Measurements from ENCODE around the gene ARHGEF12.
"Not testable (repeated sequence)": the region's sequence is repeated elsewhere in the genome, so short reads cannot be mapped to it uniquely, and the experiment has no call there.

Gene ARHGEF12

DNA sequence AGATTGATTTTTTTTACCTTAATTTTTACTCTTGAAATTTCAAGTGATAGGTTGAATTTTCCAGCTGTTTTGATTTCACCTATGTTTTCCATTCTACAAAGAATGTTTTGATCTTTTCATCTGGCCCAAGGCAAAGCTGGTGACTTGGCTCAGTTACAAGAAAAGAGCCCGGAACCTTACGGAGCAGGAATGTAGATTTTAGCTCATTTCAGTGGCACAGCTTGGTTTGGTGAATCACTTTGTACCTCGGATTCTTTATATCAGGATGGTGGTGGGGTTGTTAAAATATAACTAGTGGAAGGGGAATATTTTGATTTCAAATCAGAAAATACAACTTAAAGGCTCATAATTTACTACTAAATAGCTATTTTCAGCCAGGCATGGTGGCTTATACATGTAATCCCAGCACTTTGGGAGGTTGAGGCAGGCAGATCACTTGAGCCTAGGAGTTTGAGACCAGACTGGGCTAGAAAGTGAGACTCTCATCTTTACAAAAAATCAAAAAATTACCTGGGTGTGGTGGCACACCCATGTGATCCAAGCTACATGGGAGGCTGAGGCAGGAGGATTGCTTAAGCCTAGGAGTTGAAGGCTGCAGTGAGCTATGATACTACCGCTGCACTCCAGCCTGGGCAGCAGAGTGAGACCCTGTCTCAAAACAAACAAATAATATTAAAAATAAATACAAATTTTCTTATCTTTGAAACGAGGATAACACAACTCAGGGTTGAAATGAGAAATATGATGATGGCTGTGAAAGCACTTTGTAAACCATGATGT, 166.0 kb downstream of the ARHGEF12 start:
- DNase-seq: no peak

DNA sequence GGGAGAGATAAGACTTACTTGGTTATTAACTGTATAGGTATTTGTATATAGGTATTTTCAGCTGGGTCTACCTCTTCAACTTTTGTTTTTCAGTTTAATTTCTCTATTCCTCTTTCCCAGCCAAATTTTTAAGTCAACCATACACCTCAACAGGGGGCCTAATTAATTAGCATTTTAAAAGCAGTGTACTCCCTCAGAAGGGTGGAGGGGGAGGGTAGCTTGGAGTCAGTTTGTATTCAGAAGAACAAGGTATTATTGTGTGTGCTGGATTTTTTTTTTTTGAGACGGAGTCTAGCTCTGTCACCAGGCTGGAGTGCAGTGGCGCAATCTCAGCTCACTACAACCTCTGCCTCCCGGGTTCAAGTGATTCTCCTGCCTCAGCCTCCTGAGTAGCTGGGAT, 167.3 kb downstream of the ARHGEF12 start:
- not testable (repeated sequence) for DNase-seq

DNA sequence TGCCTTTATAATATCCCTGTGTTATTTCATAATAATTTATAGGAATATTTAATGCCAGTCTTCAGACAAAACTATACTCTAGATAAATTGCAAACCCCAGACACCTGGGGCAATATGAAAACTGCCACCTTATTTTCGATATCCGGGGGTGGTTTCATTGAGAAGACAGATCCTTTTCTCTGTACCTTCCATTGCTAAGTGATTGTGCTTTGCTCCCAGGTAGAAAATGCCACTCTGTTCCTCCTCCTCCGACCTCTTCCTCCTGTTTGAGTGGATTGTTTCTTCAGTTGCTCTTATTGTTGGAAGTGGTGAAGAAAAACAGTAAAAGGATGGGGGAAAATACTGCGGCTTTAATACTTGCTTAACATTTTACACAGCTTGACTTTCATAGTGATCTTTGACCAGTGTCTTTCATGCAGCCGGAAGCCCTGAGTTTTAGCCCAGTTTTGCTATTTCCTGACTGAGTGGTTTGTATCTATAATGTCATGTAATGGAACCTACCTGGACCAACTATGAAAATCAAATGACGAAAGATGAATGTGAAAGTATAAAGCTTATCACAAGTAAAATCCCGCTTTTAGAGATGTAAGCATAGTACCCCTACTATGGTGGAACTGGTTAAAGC, 169.7 kb downstream of the ARHGEF12 start:
- no peak for DNase-seq

DNA sequence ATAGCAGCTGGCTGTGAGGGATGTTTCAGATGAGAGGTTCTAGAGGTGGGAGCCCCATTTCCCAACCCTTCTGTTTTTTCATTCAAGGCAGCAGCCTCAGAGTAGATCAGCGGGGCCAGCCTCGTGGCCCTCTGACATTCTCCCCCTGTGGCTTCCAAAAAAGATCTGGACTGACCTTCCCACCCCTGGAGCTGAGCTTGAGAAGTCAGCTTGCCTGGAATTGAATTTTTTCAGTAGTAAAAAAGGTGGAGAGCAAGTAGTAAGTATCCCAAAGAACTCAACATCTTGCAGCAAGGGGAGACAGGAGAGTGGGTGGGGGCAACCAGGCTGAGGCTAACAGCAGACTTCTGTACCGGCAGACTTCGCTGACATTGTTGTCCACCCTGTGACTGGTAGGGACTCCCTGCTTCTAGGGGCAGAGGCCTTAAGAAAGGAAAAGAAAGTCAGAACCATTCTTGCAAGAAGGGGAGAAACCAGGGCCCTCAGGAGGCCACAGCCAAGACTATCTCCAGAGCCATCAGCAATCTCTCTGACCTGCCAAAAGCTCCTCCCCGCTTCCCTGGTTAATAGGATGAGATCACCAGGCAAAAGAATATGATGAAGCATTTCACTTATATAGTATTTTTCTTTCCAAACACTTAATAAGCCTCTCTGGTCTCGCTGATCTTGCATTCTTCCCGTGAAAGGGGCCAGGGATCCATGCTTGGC, 173.3 kb downstream of the ARHGEF12 start:
- no peak for DNase-seq

DNA sequence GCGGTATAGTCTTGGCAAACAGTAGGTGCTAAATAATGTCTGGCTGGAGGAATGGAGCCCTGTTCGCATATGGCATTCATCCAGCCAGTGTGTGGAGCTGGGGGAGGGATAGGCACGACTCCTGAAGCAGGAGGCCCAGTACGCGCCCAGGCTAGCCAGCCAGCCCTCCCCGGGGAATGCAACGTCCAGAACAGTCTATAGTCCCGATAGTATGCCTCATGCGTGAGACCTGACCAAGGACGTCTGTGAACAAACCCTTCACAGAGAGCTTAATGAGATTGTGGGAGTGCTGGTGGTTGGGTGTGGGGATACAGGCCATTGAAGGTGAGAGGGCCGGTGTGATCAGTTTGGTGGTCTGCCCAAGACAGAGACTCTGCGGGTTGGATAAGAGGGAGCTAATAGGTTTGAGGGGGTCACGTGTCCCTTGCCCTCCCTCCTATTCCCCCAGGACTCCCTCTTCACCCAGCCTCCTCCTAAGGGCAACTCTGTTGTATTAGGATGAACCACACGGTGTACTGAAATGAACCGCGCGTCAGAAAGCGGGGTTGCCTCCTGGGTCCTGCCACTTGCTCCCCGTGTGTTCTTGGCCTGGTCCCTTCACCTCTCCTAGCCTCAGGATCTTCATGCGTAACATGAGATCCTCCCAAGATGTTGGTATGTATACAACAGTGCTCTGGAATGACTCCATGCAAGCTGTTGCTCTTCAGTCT, 174.3 kb downstream of the ARHGEF12 start:
- DNase-seq: no peak

DNA sequence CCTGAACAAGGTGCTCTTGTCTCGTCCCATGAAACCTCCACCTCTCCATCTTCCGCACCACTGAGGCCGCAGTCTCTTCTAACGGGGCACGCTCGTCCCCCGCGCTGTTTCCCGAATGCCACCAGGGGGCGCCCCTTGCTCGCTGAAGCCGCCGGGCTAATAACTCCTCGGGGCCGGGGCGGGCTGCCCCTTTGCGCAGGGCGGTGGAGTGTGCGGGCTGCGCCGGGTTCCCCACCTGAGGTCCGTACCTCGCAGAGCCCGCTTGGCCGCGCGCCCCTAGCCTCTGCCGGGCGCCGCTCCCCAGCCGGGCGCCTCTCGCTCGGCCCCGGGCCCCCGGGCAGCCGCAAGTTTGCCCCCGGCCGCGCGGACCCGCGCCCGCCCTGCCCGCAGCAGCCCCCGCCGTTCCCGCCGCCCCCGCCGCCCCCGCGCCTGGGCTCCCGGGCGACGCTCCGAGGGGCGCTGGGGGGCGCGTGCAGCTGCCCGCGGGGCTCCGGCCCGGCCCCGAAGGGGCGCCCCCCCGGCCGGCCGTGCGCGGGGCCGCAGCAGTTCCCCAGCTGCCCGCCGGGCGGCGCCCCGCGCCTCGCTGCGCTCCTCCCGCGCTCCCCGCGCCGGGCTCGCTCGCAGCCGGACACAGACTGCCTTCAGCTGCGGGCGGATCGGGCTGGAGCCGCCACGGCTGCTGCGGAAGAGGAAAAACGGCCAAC, 175.1 kb downstream of the ARHGEF12 start, which contains the start of gene GRIK4:
Gene GRIK4 (plus strand): TSS at position 633 of the 704 bp plus-strand sequence. CDS start 148,571 bp downstream, outside the sequence.
- DNase-seq: peak; percentile 40

DNA sequence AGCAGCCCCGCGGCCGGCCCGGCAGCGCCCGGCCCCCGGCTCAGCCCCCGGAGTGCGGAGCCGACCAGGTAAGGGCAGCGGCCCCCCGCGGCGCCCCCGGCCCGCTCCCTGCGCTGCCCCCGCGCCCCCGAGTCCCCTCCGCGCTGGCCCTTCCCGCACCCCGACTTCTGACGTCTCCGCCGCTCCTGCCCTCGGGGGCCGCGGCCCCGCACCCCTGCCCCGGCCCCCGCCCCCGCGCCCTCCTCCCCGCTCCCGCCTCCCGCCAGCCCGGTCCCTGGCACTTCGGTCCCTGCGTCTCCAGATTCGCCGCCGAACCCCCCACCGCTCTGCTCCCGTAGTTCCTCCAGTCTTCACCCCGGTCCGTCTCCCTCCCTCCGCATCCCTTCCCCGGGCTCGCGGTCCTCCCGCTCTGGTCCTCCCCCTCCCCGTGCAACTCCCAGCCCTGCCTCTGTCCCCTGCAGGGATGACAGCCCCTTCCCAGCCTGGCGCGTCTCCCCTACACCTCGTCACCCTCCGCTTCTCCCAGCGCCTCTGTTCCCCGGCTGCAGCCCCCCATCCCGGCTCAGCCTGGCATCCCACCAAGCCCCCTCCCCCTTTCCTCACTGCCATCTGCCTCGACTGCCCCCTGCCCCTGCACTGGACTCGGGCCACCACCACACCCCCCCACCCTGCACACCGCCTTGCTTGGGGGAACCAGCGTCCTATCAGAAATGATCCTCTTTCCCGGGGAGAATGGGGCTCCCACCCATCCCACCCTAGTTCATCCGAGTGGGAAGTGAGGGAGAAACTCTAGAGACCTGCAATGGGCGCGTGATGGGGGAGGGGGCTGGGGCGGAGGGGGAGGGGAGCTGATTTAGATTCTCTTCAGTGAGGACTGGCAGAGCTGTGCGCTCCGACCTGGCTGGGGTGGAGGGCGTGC, 175.9 kb downstream of the ARHGEF12 start:
- peak; percentile 4 for DNase-seq

DNA sequence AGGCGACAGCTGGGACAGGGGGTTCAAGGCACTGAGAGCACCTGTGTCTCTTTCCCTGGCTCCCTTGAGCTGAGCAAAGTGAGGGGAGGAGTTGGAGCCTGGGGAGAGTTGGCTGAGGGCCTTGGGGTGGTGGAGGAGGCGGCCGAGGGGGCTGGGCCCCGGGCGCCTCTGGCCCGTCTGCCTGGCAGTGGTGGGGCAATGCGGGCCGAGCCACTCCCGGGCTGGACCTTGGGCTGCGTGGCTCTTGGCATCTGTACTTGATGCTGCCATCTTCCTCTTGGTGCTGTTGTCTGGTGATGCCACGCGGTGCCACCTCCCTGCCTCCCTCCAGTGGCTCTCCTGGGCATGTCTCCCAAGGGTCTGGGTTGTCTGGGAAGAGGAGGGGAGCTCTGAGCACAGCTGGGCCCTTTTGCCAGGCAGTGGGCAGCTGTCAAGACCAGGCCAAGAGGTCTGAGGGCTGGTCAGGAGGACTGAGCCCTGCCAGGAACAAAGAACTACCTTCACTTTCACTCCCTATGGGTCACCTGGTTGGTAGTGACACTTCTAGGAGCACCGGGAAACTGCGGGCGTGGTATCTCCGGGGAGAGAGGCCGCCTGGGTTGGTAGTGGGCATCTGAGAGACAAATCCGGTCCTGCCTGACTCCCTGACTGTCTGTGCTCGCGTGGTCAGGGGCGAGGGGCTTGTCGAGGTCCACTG, 176.7 kb downstream of the ARHGEF12 start:
- DNase-seq: no peak

DNA sequence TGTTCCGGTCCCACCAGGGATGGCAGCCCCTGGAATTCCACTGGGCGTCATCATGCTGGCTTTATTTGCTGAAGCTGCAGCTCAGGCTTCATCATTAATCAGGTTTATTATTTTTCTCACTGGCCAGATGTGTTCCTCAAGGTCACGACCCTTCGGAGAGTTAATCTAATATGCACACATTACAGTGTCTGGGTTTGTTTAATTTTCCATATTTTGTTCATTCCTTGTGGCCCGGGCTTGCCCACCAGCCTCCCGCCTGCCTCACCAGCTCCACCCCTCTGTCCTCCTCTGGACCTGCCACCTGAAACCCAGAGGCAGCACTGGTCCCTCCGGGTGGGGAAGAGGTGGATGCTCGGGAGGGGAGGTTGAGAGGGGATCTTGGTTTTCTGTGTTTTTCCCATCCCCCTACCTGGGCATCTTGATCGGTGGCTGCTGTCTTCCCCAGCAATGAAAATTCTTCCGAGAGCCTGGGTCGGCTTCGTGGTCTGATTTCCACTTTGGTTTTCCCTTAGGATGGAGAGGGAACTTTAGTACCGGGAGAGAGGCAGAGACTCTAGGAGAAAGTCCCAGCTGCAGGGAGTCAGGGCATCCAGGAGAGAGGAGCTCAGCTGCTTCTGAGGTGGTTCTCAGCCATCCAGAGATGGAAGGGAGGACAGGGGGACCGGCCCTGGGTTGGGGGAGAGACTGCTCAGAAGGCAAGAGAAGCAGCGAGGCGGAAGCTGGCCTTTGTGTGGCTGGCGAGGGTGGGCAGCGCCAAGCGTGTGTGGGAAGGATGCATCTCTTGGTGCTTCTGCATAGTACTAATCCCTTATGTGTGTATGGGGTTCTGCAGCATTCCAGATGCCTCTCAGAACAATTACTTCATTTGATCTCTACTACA, 177.5 kb downstream of the ARHGEF12 start:
- no peak for DNase-seq

DNA sequence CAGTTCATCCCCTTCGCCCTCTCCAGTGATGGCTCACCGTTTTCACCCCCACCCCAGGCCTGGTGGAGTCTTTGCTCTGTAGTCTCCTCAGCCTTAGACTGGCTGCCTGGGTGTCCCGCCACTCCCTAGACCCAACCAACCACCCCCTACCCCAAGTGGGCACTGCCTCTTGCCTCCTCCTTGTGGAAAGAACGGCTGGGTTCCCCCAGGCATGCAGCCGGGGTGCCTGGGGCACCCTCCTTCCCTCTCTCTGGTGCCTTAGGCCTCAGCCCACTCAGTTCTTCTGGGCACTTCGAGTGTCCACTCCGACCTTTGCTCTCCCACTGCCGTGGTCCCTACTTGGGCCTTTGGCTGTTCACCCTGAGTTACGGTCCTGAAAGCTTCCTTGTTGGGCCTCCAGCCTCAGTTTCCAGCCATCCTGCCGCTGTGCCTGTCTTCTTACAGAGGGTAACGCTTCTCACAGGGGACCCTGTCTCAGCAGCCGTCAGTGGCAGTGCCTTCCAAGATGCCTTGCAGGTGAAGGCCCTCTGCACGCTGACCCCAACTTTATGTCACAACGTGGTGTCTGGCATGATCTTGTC, 178.4 kb downstream of the ARHGEF12 start:
- DNase-seq: no peak

DNA sequence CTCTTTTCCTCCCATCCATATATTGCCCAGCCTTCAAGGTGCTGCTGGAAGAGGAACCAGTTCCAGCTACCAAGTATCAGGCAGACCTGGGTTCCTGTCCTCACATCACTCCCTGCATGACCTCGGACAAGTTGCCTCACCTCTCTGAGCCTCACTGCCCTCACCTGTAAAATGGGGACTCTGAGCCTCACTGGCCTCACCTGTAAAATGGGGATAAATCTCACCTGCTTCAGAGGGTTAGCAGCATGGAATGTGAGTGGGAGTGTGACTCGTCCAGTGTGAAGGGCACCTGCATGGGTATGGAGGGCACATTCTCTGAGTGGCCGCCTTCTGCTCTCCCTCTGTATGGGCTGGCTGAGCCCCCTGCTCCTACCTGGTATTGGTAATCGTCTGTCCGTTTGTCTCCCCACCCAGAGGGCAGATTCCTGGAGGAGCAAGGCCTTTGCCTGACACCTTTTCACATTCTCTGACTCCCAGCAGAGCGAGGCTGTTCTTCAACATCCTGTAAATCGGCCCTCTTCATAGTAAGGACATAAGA, 179.0 kb downstream of the ARHGEF12 start:
- no peak for DNase-seq

DNA sequence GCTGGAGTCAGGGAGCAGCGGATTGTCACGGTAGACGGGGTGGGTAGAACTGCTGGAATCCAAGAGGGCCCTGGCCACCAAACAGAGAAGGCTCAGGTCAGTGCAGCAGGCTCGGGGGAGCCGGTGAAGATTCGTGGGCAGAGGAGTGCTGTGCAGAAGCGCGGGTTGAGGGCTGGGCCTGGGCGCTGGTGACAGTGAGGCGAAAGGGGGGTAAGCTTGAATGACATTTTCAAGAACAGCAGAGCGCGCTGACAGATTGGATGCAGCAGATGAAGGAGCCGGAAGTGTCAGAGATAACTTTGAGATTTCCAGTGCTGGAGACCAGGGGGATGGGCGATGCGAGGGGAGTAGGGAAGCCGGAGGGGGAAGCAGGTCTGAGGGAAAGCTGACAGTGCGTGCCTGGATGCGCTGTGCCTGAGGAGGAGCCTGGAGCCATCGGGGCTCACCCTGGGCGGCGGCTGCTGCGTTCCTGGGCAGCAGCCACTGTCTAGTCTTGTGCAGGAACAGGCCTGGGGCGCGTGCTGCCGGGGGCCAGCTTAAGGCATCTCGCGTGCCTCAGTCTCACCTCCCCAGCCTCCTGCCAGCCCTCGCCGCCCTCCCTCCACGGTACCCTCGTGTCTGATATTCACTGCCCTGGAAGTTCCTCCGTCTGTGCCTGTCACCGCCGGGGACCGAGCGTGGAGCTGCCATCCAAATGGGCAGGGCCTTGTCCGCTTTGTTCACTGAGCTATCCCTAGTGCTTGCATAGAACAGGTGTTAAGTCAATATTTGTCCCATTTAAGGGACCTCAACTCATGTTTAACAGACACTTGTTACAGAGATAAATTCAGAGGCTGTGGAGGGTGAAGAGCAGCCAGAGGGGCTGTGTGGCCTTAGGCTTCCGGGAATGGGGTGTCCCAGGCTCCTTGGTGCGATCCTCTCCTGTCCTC, 180.5 kb downstream of the ARHGEF12 start:
- no peak for DNase-seq

DNA sequence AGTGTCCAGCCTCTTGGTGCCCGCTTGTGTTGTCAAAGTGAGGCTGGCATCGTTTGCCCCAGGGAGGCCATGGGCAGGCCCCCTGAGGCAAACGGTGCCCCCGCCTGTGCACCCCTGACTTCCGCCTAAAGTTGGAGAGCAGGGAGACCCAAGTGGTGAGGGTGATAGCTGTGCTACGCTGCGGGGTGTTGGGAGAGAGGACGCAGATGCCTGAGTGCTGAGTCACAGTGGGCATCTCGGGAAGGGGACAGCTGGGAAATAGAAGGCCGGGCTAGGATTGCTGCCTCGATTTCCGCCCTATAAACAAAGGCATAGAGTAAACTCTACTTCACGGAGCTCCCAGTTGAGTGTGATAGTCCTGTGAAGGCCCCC, 181.2 kb downstream of the ARHGEF12 start:
- no peak for DNase-seq

DNA sequence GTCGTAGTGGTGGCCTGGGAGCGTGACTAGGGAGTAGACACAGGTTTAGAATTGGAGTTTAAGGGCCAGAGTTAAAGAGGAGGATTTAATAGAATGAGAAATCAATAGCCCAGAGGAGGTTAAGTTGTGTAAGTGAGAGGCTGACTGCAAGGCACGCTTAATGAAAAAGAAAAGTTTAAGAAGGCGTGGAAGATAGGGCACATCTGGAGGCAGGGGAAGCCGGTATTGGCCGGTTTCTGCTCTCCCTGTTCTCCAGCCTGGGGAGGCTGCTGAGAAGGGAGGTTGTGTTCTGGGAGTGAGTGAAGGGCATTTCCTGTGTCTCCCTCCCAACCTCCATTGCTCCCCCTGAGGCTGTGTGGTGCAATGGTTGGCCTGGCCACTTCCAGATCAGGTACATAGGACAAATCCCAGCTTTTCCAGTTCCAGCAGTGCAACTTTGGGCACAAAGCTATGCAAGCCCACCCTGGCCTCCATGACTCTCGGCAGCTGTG, 181.6 kb downstream of the ARHGEF12 start:
- no peak for DNase-seq

DNA sequence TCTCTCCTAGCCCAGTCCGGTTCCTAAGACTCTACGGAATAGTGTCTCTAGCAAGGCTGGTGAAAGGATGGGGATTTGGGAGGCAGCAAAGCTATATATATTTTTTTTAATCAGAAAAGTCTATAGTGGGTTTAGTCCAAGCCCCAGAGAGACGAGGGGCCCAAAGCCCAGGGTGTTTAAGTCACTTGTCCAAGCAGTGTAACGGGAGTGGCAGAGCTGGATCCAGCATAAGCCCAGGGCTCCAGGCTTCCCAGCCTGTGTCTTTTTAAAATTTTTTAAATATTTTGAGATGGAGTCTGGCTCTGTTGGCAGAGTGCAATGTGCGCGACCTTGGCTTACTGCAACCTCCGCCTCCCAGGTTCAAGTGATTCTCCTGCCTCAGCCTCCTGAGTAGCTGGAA, 182.1 kb downstream of the ARHGEF12 start:
- DNase-seq: no peak

DNA sequence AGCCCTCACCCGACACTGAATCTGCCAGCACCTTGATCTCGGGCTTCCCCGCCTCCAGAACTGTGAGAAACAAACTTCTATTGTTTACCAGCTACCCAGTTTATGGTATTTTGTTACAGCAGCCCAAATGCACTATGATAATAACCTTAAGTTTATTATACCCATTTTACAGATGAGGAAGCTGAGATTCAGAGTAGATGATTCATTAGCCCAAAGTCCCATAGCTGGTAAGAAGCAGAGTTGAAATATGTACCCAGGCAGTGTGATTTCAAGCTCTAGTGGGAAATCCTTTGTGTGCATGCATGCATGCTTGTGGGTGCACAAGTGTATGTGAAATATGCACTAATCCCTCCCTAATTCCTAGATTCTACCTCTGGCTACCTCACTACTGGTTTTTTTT, 183.3 kb downstream of the ARHGEF12 start:
- no peak for DNase-seq

DNA sequence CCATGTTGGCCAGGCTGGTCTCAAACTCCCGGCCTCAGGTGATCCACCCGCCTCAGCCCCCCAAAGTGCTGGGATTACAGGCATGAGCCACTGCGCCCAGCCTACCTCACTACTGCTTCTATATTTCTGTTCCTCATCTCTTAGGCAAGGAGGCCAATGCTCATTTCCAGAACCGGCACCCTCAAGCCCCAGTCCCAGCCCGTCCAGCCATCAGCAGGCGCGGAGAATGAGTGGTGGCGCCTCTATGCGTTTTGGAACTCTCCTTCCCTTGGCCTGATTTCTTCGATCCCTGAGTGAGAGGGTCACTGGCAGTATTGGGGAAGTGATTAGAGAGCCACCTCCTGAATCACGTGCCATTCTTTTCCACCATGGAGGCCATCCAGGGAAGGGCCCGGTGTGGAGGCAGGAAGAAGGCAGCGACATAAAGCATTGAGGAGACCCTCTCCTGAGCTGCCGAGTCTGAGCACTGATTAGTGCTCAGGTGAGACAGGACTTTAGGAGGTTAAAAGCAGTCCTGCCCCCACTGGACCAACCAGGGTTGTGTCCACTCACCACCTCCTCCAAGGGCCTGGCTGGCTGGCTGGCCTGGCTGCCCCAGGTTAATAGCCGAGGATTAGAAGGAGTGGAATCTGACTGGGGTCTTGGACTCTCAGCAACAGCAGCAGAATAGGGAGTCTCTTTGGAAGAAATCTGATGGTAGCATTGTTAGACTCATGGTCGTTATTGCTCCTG, 184.0 kb downstream of the ARHGEF12 start:
- DNase-seq: no peak

All from effector CD8-positive, alpha-beta T cell (primary cell).